HG02759 (cell line): ENCODE data around the gene IDH2.

ENCODE experiments used
- ATAC-seq: cut with Tn5 transposase; IDR thresholded peaks from one replicate; pipeline ENCODE4 v1.9.1; 2021; ENCODE audit warnings: mild to moderate bottlenecking, moderate library complexity; ENCODE audit not compliant: unreplicated experiment

The IDH2 gene

DNA sequence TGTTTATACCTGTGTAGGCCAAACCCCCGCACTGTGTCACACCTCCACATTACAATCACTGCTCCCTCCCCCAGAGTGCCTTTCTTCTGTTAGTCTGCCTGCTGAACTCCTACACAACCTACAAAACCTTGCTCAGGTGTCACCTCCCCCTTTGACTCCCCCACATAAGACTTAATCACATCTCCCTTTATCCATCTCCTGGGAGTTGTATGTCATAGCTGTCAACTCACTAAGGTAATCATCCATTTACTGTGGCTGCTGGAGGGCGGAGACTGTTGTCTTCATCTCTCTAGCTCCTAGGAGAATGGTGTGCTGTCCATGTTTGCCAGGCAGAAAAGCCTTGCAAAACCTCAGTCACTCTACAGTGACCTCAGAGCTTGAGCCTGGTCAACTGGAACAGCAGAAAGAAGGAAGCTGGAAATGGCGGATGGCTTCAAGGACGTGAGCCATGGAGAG, 57.3 kb downstream of the IDH2 start:
- ATAC-seq, result no peak

DNA sequence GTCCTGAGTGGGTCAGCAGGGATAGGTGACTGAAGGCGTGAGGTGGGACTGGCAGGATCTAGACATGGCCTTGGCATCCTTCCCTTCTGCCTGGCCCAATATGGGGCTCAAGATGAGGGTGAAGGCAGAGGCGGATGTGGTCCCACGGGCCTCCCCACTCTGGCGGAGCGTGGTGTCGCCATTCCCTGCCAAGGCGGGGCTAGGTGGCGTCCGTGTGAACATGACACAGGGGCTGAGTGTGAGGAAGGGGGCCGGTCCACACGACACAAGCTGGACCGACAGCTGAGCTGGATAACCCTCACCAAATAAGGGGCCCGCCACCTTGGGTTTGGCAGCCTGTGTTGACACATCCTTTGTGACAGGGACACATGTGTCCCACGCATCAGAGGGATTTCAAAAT, 58.1 kb downstream of the IDH2 start:
- ATAC-seq, result no peak

DNA sequence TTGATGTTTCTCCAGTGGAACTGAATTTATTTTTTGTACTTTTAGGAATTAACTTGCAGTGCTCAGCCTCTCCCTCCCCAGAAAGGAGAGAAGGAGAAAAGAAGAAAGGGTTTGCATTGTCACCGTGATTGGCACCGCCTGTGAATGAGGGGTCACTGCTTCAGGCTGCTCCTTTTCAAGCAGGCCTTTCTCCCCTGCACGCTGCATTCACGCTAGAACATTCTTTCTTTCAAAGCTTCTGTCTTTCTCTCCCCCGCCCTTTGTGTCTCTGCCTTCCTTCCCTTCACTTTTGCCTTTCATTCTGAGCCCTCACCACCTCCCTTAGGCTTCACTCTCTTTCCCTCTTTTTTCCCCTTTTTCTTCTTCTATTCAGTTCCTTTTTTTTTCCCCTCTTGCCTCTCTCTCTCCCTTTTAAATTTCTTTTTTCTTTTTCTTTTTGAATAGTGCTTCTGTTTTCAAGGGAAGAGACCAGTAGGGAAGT, 58.7 kb downstream of the IDH2 start:
- ATAC-seq, result no peak

DNA sequence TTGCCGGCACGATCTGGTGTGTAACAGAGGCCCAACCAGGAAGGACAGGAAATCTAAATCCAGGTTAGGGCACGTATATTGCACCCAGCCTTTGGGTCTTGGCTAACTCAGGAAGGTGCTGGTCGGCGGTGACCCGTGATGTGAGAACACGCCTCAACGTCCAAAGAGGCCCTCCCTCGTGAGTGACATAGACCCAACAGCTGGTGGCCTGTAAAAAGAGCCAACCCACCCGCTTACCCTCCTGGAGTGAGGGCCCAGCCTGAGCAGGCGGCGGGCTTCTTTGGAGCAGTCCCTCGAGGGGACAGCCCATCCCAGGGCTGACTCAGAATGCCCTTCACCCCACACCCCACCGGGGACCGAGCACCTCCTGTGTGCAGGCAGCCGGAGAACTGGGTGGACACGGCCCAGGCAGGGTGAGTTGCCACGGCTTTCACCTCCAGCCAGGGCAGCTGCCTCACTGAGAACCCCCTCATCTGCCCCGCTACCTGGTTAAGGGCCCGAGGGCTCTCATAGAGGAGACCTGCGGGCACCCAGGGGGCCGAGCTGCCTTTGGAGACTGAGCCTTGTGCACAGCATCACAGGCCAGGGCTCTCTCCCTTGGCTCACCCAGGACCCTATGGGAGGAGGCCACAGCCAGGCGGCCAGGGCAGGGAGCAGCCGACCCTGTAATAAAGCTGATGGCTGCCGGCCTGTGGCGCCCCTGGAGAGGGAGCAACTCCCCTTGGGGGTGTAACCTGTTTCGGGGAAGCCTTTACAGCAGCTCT, 59.3 kb downstream of the IDH2 start:
- ATAC-seq, result no peak

DNA sequence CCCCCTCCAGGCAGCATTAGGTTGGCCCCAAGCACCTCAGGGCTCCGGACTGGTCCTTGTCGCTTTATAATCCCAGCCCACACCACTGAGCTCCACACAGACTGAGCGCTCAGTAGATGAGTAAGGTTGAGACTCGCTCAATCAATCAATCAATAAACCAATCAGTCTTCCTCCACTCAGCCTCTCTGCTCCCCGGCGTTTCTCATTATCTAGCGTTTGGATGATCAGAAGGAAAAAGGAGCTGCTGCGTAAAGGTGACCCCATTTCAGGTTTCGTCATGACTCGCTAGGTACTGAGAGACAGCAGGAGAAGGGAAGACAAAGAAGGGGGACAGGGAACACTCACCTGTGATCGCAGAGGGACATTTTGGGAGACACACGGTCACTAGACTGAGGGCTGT, 59.9 kb downstream of the IDH2 start:
- no peak for ATAC-seq

DNA sequence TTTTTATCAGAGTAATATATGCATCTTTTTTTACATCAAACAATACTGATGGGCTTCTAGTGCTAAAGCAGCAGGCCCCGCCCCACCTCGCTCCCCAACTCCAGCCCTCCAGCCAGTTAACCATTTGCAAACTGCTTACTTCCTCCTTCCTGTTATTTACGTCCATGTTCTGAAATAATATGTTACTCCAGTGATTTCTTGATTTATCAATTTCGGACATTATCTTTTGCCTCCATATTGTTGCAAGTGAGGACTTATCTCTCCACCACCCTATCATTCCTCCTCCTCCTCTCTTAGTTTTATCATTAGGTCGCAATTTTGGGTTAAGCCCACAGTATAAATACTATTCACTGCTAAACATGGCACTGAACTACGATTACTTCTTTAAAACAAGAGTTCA, 61.6 kb downstream of the IDH2 start:
- ATAC-seq, result no peak

DNA sequence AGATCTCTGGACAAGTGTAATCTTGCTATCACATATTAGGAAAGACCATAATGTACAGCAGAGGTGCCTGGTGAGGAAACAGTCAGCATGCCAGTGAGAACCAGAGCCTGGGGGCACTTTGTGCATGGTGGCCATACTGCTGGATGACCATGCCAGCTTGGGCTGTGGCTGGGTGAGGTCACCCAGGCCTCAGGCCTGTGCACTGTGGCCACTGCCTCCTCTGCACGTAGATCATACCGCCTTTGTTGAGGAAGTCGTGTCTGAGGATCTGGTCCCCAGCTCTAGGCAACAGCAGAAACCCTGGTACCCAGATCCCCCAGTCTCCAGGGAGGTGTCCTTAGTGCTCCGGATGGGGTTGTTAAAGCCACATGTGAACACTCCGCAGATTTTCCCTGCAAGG, 62.3 kb downstream of the IDH2 start:
- no peak for ATAC-seq

DNA sequence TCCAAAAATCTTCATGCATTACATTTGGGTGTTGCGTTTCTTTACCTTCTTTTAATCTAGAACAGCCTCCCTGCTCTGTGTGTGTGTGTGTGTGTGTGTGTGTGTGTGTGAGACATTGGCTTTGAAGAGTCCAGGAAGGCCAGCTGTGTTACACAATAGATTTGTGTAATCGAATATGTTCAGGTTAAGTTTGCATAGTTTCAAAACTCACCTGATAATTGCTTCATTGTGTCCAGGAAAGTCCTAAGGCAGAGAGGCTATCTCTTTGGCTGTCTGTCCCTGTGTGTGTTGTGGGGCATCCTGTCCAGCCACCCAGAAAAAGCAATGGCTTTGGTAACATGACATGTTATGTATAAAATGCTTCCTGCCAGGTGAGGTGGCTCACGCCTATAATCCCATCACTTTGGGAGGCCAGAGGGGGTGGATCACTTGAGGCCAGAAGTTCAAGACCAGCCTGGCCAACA, 63.6 kb downstream of the IDH2 start:
- no peak for ATAC-seq

DNA sequence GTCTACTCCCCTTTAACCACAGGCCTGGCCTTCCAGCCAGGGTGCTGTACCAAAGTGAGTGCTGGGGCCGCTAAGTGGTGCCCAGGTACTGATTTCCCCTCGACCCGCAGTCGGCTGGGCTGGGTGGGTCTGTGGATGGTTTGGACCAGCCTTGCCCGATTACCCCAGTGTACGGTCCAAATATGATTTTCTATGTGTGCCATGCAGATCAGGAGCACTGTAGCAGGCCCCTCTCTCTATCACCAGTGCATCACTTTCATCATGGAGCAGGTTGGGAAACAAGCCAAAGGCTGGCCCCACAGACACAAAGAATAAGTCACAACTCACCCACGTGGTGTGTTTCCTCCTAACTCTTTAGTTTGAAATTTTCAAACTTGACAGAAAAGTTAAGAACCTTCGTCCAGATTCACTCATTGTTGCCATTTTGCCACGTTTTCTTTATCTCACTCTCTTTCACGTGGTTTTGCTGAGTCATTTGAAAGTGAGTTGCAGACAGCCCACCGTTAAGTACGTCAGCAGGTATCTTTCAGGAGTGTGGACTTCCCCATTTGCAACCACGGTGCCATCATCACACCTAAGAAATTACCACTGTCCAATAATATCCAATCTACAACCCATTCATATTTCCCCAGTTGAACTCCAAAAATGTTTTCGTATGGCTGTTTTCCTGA, 64.2 kb downstream of the IDH2 start:
- ATAC-seq, result peak; percentile 79

DNA sequence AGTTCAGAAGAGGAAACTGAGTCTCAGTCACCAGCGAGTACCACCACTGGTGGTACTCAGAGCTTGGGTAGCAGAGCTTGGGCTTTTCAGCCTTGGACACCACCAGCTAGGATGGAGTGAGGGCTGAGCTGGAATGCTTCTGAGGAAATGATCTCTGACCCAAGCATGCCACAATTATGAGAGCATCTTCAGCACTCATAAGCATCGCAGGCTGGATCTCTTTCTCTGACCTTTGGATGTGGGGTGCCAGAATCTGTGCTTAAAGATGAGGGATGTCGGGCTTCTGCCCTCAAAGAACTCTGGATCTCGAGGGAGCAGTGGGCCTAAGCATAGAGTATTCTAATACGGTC, 64.8 kb downstream of the IDH2 start:
- ATAC-seq, result no peak

DNA sequence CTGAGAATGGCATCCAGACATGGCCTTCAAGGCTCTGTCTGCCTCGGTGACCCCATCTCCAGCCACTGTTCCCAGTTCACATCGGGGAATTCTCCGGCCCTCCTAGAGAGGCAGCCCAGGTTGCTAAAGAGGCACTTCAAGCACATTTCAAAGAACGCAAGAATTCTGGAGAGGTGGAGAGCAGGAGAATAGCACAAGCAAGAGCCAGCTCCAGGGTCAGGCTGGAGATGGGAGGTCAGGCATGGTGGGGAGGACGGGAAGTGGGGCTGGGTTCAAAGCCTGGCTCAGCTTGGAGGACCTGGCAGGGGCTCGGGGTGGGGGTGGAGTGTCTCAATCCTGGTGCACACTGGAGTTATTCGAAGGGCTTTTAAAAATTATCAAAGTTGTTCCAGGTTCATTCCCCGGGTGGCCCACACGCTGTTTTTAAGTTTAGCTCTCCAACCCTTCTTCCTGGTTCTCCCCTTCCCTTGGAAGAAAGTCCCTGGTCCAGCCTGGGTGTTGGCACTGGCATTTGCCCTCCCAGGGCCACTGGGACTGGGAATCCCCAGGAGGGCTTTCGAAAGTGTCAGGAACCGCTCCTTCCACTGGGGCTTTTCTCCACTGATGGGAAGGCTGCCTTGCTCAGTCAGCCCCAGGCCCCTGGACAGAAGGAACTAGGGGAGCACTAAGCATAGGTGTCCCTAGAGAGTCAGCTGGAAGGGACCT, 65.3 kb downstream of the IDH2 start:
- ATAC-seq, result no peak

DNA sequence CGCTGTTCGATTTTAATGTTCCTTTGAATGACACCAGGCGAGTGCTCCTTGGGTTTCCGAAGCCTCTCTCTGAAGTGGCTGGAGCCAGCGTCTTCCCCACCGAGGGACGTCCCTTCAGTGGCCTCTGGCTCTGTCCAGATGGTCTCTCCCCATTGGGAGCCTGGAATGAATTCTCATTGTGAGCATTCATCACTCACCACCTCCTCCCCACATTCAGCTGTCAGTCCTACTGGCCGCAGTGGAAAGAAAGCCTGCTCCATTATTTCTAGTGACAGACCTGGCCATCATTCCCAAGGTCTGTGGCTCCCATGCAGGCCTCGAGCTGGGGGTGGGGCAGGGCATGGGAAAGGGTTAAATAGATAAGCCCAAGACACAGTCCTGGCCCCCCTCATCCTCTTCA, 65.9 kb downstream of the IDH2 start:
- no peak for ATAC-seq

DNA sequence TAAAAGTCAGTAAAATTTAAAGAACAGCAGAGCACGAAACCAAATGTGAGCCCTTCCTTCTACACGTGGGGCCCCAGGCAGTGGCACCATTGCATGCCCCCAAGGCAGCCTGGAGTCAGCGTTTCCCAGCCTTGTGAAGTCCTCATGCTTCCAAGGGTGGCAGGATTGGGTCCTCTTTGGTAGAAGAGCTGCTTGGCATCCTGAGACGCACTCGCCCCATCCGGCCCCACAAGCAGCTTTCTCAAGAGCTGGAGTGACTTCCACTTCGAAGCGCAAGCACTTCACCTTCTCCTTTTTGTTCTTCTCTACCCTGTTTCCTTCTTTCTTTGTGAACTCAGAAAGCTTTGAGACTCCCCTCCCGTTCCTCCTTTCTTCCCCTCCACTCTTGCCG, 66.4 kb downstream of the IDH2 start:
- no peak for ATAC-seq

DNA sequence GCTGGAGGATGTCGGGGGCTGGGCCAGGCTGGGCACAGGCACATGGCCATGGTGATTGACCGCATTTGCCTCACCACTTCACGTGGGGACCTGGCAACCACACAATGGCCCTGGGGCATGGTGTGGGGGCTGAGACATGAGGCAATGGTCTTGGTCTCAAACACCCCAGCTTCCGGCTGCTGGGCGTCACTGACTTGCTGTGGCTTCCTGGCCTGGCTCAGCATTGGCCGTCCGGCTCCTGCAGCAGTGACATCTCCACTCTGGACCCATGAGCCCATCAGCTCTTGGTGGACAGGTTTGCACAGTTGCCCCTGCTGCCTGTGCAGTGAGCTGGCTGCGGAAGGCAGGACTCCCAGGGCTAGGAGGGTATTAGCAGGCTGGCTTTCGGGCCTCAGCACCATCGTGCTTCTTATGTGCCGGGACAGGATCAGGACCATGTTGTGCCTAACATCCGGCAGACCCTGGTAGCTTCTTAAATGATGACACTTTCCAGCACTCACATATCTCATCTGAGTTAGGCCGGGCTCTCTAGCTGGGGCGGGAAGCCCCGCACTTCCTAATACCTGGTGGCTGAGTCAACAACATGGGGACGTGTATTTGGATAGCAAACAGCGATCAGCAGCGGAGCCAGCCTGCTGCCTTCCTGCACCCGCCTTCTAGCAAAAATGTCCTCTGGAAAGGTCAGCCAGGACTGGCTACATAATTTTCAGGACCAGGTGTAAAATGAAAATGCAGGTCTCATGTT, 67.0 kb downstream of the IDH2 start:
- no peak for ATAC-seq

DNA sequence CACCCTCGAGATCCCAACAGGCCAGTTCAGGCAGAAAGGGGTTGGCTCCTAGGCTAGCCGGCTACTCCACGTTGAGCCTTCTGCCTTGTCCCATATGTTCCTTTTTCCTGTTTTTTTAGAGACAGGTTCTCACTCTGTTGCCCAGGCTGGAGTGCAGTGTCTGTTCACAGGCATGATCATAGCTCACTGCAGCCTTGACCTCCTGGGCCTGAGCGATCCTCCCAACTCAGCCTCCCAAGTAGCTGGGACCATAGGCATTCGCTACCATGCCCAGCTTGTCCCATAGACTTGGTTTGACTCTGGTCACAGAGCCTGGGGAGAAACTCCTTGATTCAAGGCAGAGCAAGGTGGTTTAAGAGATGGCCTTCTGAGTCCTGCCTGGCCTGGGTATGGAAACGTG, 68.8 kb downstream of the IDH2 start:
- ATAC-seq, result no peak
